Measurements from ENCODE around the gene SAMD4B. TPM values are rescaled to one million over a fixed set of nuclear protein-coding genes. Genes with fewer than 3 reads are reported as not detected.

Gene SAMD4B
- total RNA-seq, 2 experiments from 2014 or later = 47.8 to 51.3 TPM

DNA sequence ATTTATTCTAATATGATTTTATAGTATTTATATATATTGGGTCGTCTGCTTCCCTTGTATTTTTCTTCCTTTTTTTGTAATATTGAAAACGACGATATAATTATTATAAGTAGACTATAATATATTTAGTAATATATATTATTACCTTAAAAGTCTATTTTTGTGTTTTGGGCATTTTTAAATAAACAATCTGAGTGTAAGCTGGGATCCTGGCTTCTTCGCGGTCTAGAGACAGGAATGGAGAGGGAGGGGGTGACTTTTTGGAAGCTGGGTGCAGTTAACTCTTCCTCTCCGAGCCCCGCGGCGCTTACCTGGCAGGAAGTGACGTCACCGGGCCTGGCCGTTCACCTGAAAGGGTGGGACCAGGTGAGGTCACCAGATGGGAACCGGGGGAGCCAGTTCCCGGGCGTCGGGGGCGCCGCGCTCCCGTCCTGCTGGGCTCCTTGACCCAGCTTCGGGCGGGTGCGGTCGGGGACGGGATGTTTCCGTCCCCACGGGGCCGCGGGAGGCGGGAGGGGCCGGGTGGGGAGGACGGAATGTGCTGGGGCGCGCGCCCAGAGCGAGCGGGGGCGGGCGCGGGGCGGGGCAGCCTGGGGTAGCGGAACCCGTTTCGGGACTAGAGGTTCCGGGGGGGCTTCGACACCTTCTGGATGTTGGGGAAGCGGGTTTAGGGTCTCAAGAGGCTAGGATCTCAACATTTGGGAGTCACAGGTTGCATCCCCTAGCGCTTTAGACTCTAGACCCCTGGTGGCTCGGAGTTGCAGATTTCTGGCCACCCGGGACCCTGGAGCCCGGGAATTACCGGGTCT is 67.2 kb downstream of the SAMD4B start:
- POLR2A ChIA-PET = interaction anchor here (2.1 to 5.2 kb wide), 4 partner anchors 11 to 36 kb away, joined by 5 to 90 read pairs (median 40); partner anchors contain the start of genes MED29, PAF1, RPS16 and SUPT5H
- ATAC-seq (ENCODE audit: low read depth) (no peak), DNase-seq (peak; percentile 83)
- peaks cover 2% of the 10 kb centered on the region for H3K27me3 Mint-ChIP-seq
- peaks cover 24% of the 10 kb centered on the region for H3K36me3 Mint-ChIP-seq
- no peaks in the 10 kb centered on the region for H3K9me3 Mint-ChIP-seq
- H3K4me3 Mint-ChIP-seq = peak overlapping the region; percentile 86
- peaks cover 47% of the 10 kb centered on the region for H3K4me1 Mint-ChIP-seq
- peak overlapping the region; percentile 99 for H3K27ac Mint-ChIP-seq

GRCh38 chr19:39410017-39410830 is 68.0 kb downstream of the SAMD4B start:
- DNase-seq = peak; percentile 80
- POLR2A ChIA-PET = interaction anchor here (2.4 kb wide), 1 partner anchor 13 kb away, joined by 69 read pairs; no protein-coding TSS in a partner anchor
- H3K27ac Mint-ChIP-seq = peak overlapping the region; percentile 98
- no peaks in the 10 kb centered on the region for H3K9me3 Mint-ChIP-seq
- peaks cover 27% of the 10 kb centered on the region for H3K36me3 Mint-ChIP-seq
- ATAC-seq (ENCODE audit: low read depth) = peak; percentile 15
- H3K27me3 Mint-ChIP-seq = peaks cover 2% of the 10 kb centered on the region
- peaks cover 48% of the 10 kb centered on the region for H3K4me1 Mint-ChIP-seq
- peak overlapping the region; percentile 84 for H3K4me3 Mint-ChIP-seq

GRCh38 chr19:39410831-39411080 is 68.5 kb downstream of the SAMD4B start:
- POLR2A ChIA-PET = interaction anchor here (2.2 to 2.4 kb wide), 2 partner anchors 10 to 13 kb away, joined by 44 to 69 read pairs; no protein-coding TSS in a partner anchor
- peaks cover 2% of the 10 kb centered on the region for H3K27me3 Mint-ChIP-seq
- H3K9me3 Mint-ChIP-seq = no peaks in the 10 kb centered on the region
- H3K36me3 Mint-ChIP-seq = peaks cover 27% of the 10 kb centered on the region
- H3K27ac Mint-ChIP-seq = peak overlapping the region; percentile 98
- peak overlapping the region; percentile 84 for H3K4me3 Mint-ChIP-seq
- H3K4me1 Mint-ChIP-seq = peaks cover 43% of the 10 kb centered on the region
- DNase-seq = no peak
- no peak for ATAC-seq (ENCODE audit: low read depth)

GRCh38 chr19:39411081-39411831 is 69.0 kb downstream of the SAMD4B start:
- ATAC-seq (ENCODE audit: low read depth) = no peak

GRCh38 chr19:39411832-39412099 is 69.5 kb downstream of the SAMD4B start:
- peaks cover 2% of the 10 kb centered on the region for H3K27me3 Mint-ChIP-seq
- H3K4me1 Mint-ChIP-seq = peaks cover 37% of the 10 kb centered on the region
- peak overlapping the region; percentile 98 for H3K27ac Mint-ChIP-seq
- peaks cover 27% of the 10 kb centered on the region for H3K36me3 Mint-ChIP-seq
- POLR2A ChIA-PET = interaction anchor here (1.0 to 2.4 kb wide), 9 partner anchors 11 to 286 kb away, joined by 3 to 69 read pairs (median 13); partner anchors contain the start of genes MED29, PAF1, PAK4 and RPS16
- DNase-seq (peak; percentile 85), ATAC-seq (ENCODE audit: low read depth) (peak; percentile 34)
- H3K9me3 Mint-ChIP-seq = no peaks in the 10 kb centered on the region
- peak overlapping the region; percentile 84 for H3K4me3 Mint-ChIP-seq

More at GRCh38 chr19:39411081-39411831, 69.0 kb downstream of the SAMD4B start:
- Mint-ChIP-seq H3K27me3 (peaks cover 2% of the 10 kb centered on the region), H3K27ac (peak overlapping the region; percentile 98), H3K4me3 (peak overlapping the region; percentile 84), H3K9me3 (no peaks in the 10 kb centered on the region), H3K4me1 (peaks cover 38% of the 10 kb centered on the region), H3K36me3 (peaks cover 27% of the 10 kb centered on the region)
- POLR2A ChIA-PET = interaction anchor here (1.0 to 2.4 kb wide), 9 partner anchors 10 to 286 kb away, joined by 3 to 69 read pairs (median 13); partner anchors contain the start of genes MED29, PAF1, PAK4 and RPS16
- no peak for DNase-seq

GRCh38 chr19:39412100-39412866 is 70.1 kb downstream of the SAMD4B start, which contains the start of gene PLEKHG2:
PLEKHG2 (plus strand) TSS chr19:39412669; CDS start chr19:39414087, 1,418 bp downstream.
- ATAC-seq (ENCODE audit: low read depth) = peak; percentile 69
- peak; percentile 98 for DNase-seq
- Mint-ChIP-seq H3K4me1 (peaks cover 37% of the 10 kb centered on the region), H3K27ac (peak within 1 kb of the TSS; percentile 98), H3K36me3 (peaks cover 26% of the 10 kb centered on the region), H3K9me3 (no peaks in the 10 kb centered on the region), H3K27me3 (peaks cover 2% of the 10 kb centered on the region), H3K4me3 (peak within 1 kb of the TSS; percentile 97)
- POLR2A ChIA-PET = interaction anchor here (1.0 to 2.4 kb wide), 9 partner anchors 11 to 287 kb away, joined by 3 to 69 read pairs (median 13); partner anchors contain the start of genes MED29, PAF1, PAK4 and RPS16

DNA sequence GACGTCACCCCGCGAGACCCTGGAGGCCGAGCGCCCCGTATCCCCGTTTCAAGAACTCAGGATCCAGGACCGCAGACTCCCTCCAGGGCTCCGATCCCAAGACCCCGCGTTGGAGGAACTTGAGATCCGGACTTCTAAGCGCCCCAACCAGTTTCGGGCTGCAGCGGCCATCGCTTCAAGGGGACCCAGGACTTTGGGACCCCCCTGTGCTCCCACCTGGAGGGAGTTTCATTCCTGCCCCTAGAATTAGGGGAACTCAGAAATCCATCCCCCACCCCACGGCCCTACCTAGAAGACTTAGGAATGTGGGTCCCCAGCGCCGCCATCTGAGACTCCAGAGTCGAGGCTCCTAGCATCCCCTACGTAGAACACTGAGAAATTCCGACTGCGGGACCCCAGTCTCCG is 70.6 kb downstream of the SAMD4B start:
- Mint-ChIP-seq H3K27me3 (peaks cover 2% of the 10 kb centered on the region), H3K9me3 (no peaks in the 10 kb centered on the region), H3K27ac (peak overlapping the region; percentile 98), H3K4me1 (peaks cover 39% of the 10 kb centered on the region), H3K4me3 (peak overlapping the region; percentile 84), H3K36me3 (peaks cover 25% of the 10 kb centered on the region)
- POLR2A ChIA-PET = interaction anchor here (0.6 to 2.4 kb wide), 6 partner anchors 12 to 287 kb away, joined by 3 to 69 read pairs (median 16); partner anchors contain the start of genes MED29, PAF1, PAK4 and SAMD4B
- DNase-seq (no peak), ATAC-seq (ENCODE audit: low read depth) (no peak)

- POLR2A ChIA-PET = interaction anchor here (0.6 to 2.7 kb wide), 4 partner anchors 13 to 22 kb away, joined by 3 to 18 read pairs (median 5); partner anchors contain the start of gene RPS16
- peaks cover 2% of the 10 kb centered on the region for H3K27me3 Mint-ChIP-seq
- ATAC-seq (ENCODE audit: low read depth) (no peak), DNase-seq (no peak)
- peaks cover 20% of the 10 kb centered on the region for H3K36me3 Mint-ChIP-seq
- H3K4me1 Mint-ChIP-seq = peaks cover 39% of the 10 kb centered on the region
- H3K27ac Mint-ChIP-seq = peak overlapping the region; percentile 98
- no peaks in the 10 kb centered on the region for H3K9me3 Mint-ChIP-seq
- H3K4me3 Mint-ChIP-seq = peak overlapping the region; percentile 97
Observed at GRCh38 chr19:39413272-39413910, 71.2 kb downstream of the SAMD4B start.

DNA sequence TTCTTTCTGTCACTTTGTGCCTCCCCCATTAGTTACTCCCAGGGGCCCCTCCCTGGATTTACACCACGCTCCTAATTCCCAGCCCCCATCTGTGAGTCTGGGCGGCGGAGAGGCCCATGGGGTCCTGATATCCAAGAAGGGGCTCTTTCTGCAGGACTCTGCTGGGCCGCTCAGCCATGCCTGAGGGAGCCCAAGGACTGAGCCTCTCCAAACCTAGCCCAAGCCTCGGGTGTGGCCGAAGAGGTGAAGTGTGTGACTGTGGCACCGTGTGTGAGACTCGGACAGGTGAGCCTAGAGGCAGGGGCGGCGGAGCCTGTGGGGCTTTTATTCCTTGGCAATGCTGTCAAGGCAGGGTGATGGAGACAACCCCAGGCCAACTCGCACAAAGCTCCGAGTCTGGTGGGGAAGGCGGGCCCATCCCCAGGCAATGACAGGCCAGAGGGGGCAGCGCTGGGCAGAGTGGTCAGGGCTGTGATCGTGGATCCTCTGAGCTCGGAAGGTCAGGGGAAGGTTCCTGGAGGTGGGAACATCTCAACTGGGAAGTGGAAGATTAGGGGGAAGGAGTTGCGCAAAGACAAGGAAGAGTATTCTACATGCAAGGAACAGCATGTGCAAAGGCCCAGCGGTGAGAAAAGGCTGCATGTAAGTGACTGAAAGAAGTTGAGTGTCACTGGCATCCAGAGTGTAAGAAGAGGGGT is 71.8 kb downstream of the SAMD4B start:
- H3K27me3 Mint-ChIP-seq = peaks cover 2% of the 10 kb centered on the region
- H3K4me1 Mint-ChIP-seq = peaks cover 33% of the 10 kb centered on the region
- peaks cover 14% of the 10 kb centered on the region for H3K36me3 Mint-ChIP-seq
- DNase-seq (no peak), ATAC-seq (ENCODE audit: low read depth) (no peak)
- H3K4me3 Mint-ChIP-seq = peak overlapping the region; percentile 97
- peak overlapping the region; percentile 90 for H3K27ac Mint-ChIP-seq
- H3K9me3 Mint-ChIP-seq = no peaks in the 10 kb centered on the region
- POLR2A ChIA-PET = interaction anchor here (1.1 to 2.7 kb wide), 3 partner anchors 13 to 21 kb away, joined by 3 to 18 read pairs (median 5); partner anchors contain the start of gene RPS16

- Mint-ChIP-seq H3K36me3 (peaks cover 14% of the 10 kb centered on the region), H3K9me3 (no peaks in the 10 kb centered on the region), H3K4me3 (no peak overlapping the region), H3K4me1 (peaks cover 31% of the 10 kb centered on the region), H3K27me3 (peaks cover 2% of the 10 kb centered on the region), H3K27ac (no peak overlapping the region)
- no peak for DNase-seq
- ATAC-seq (ENCODE audit: low read depth) = no peak
- POLR2A ChIA-PET = interaction anchor here (2.7 kb wide), 1 partner anchor 20 kb away, joined by 18 read pairs; the partner anchor contains the start of gene RPS16
Observed at GRCh38 chr19:39415111-39416046, 73.2 kb downstream of the SAMD4B start.
